ENCODE data around the gene LDLR. TPM values are rescaled to one million over a fixed set of nuclear protein-coding genes. Genes with fewer than 3 reads are reported as not detected.
"Not testable (repeated sequence)": the region's sequence is repeated elsewhere in the genome, so short reads cannot be mapped to it uniquely, and the experiment has no call there.

Gene LDLR
- total RNA-seq, 1 experiment from 2014 or later: 32.0 TPM

DNA sequence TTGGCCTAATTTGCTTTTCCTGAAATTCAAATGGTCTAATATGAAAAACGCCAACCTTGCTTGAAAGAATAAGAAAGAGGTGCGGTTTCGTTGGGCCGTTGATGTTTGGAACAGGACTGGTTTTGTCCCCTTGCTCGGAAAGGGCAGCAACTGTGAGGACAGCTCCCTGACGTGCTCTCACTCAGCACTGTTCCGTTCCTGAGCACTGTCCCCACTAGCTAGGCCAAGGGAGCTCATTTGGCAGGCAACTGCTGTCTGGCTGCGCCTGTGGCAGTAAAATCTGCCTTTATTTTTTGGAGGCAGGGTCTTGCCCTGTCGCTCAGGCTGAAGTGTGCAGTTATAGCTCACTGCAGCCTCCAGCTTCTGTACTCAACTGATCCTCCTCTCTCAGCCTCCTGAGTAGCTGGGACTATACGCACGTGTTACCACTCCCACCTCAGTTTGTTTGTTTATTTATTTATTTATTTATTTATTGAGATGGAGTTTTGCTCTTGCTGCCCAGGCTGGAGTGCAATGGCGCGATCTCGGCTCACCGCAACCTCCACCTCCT, 4.5 kb downstream of the LDLR start:
- no peaks in the 10 kb centered on the region for H3K27me3 ChIP-seq
- DNase-seq: no peak
- no peaks in the 10 kb centered on the region; the same call in 1 of the 2 replicates for H3K9me3 ChIP-seq
- H3K36me3 ChIP-seq: peaks cover 72% of the 10 kb centered on the region
- no peak overlapping the region for H3K4me3 ChIP-seq

DNA sequence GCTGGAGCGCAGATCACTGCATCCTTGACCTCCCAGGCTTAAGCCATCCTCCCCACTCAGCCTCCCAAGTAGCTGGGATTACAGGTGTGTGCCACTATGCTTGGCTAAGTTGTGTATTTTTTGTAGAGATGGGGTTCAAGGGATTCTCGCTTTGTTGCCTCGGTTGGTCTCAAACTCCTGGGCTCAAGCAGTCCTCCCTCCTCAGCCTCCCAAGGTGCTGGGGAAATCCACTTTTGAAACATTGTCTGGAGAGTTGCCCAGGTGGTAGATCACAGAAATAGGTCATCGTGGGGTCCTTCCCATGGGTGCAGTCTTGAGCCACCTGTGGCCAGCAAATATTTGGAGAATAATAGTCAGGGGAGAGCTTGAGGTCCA, 5.2 kb downstream of the LDLR start:
- peaks cover 78% of the 10 kb centered on the region for H3K36me3 ChIP-seq
- no peak overlapping the region for H3K4me3 ChIP-seq
- H3K9me3 ChIP-seq: no peaks in the 10 kb centered on the region; the same call in 1 of the 2 replicates

GRCh38 chr19:11096210-11096841, 7.1 kb downstream of the LDLR start:
- Histone ChIP-seq H3K4me3 (no peak overlapping the region), H3K36me3 (peaks cover 81% of the 10 kb centered on the region), H3K27me3 (no peaks in the 10 kb centered on the region), H3K9me3 (no peaks in the 10 kb centered on the region; the same call in 1 of the 2 replicates)
- DNase-seq: peak; percentile 97

More for the DNA sequence above, 5.2 kb downstream of the LDLR start:
- no peak for DNase-seq
- H3K27me3 ChIP-seq: no peaks in the 10 kb centered on the region

GRCh38 chr19:11097367-11097766, 8.1 kb downstream of the LDLR start:
- not testable (repeated sequence) for DNase-seq, H3K4me3 ChIP-seq, H3K27me3 ChIP-seq, H3K9me3 ChIP-seq
- peaks cover 80% of the 10 kb centered on the region for H3K36me3 ChIP-seq

DNA sequence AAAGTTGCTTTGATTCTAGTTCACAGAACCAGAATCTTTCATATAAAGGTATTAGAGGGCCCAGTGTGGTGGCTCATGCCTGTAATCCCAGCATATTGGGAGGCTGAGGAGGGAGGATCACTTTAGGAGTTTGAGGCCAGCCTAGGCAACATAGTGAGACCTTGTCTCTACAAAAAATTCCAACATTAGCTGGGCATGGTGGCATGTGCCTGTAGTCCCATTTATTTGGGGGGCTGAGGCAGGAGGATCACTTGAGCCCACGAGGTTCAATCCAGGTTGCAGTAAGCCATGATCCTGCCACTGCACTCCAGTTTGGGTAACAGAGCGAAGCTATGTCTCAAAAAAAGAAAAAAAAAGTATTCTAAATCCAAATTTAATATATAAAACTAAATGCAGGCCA, 9.1 kb downstream of the LDLR start:
- no peak overlapping the region for H3K4me3 ChIP-seq
- peaks cover 80% of the 10 kb centered on the region for H3K36me3 ChIP-seq
- H3K27me3 ChIP-seq: no peaks in the 10 kb centered on the region
- no peaks in the 10 kb centered on the region for H3K9me3 ChIP-seq
- no peak for DNase-seq

- Histone ChIP-seq H3K9me3 (no peaks in the 10 kb centered on the region), H3K4me3 (no peak overlapping the region), H3K27me3 (no peaks in the 10 kb centered on the region), H3K36me3 (peaks cover 79% of the 10 kb centered on the region)
- DNase-seq: no peak
These were observed 9.6 kb downstream of the LDLR start for GRCh38 chr19:11098861-11099260.

DNA sequence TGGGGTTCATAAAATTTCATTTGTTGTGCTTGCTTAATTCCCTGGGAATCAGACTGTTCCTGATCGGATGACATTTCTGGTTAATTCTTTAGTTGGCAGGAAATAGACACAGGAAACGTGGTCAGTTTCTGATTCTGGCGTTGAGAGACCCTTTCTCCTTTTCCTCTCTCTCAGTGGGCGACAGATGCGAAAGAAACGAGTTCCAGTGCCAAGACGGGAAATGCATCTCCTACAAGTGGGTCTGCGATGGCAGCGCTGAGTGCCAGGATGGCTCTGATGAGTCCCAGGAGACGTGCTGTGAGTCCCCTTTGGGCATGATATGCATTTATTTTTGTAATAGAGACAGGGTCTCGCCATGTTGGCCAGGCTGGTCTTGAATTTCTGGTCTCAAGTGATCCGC, 10.8 kb downstream of the LDLR start:
- Histone ChIP-seq H3K4me3 (no peak overlapping the region), H3K9me3 (no peaks in the 10 kb centered on the region), H3K27me3 (no peaks in the 10 kb centered on the region), H3K36me3 (peaks cover 81% of the 10 kb centered on the region)
- no peak for DNase-seq

- H3K27me3 ChIP-seq: no peaks in the 10 kb centered on the region
- H3K9me3 ChIP-seq: no peaks in the 10 kb centered on the region
- DNase-seq: no peak
- H3K4me3 ChIP-seq: no peak overlapping the region
- peaks cover 86% of the 10 kb centered on the region for H3K36me3 ChIP-seq
These were observed 11.8 kb downstream of the LDLR start for GRCh38 chr19:11101057-11101456.

DNA sequence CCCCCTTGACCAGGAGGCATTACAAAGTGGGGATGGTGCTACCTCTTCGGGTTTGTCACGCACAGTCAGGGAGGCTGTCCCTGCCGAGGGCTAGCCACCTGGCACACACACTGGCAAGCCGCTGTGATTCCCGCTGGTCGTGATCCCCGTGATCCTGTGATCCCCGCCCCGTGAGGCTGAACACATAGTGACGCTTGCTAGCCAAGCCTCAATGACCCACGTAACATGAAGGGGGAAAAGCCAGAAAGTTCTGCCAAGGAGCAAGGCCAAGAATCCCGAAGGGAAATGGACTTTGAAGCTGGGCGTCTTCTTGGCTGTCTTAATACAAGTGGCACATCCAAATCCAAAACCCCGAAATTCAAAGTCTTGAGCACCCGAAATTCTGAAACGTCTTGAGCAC, 13.7 kb downstream of the LDLR start:
- no peaks in the 10 kb centered on the region for H3K27me3 ChIP-seq
- H3K36me3 ChIP-seq: peaks cover 94% of the 10 kb centered on the region
- no peaks in the 10 kb centered on the region for H3K9me3 ChIP-seq
- no peak for DNase-seq
- no peak overlapping the region for H3K4me3 ChIP-seq

DNA sequence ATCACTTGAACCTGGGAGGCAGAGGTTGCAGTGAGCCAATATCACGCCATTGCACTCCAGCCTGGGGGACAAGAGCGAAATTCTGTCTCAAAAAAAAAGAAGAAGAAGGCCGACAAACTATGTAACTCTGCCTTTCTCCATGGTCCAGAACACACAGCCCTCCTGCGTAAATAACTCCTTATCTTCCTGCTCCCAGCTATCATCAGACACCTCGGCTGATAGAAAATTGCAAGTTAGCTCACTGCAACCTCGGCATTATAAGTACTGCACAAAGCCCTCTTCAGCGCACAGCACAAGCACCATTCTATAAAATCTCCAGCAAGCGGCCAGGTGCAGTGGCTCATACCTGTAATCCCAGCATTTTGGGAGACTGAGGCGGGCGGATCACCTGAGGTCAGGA, 14.4 kb downstream of the LDLR start:
- H3K36me3 ChIP-seq: peaks cover 94% of the 10 kb centered on the region
- H3K27me3 ChIP-seq, DNase-seq, H3K4me3 ChIP-seq, H3K9me3 ChIP-seq: not testable (repeated sequence)

GRCh38 chr19:11105014-11105636, 15.9 kb downstream of the LDLR start:
- H3K36me3 ChIP-seq: peaks cover 93% of the 10 kb centered on the region
- no peaks in the 10 kb centered on the region for H3K27me3 ChIP-seq
- H3K9me3 ChIP-seq: no peaks in the 10 kb centered on the region
- H3K4me3 ChIP-seq: no peak overlapping the region
- no peak for DNase-seq

GRCh38 chr19:11106477-11106876, 17.2 kb downstream of the LDLR start:
- DNase-seq: no peak
- no peaks in the 10 kb centered on the region for H3K27me3 ChIP-seq
- no peak overlapping the region for H3K4me3 ChIP-seq
- peaks cover 97% of the 10 kb centered on the region for H3K36me3 ChIP-seq
- H3K9me3 ChIP-seq: no peaks in the 10 kb centered on the region

- peaks cover 92% of the 10 kb centered on the region for H3K36me3 ChIP-seq
- no peak overlapping the region for H3K4me3 ChIP-seq
- H3K27me3 ChIP-seq: no peaks in the 10 kb centered on the region
- no peak for DNase-seq
- H3K9me3 ChIP-seq: no peaks in the 10 kb centered on the region
These were observed 19.5 kb downstream of the LDLR start for GRCh38 chr19:11108746-11109145.

DNA sequence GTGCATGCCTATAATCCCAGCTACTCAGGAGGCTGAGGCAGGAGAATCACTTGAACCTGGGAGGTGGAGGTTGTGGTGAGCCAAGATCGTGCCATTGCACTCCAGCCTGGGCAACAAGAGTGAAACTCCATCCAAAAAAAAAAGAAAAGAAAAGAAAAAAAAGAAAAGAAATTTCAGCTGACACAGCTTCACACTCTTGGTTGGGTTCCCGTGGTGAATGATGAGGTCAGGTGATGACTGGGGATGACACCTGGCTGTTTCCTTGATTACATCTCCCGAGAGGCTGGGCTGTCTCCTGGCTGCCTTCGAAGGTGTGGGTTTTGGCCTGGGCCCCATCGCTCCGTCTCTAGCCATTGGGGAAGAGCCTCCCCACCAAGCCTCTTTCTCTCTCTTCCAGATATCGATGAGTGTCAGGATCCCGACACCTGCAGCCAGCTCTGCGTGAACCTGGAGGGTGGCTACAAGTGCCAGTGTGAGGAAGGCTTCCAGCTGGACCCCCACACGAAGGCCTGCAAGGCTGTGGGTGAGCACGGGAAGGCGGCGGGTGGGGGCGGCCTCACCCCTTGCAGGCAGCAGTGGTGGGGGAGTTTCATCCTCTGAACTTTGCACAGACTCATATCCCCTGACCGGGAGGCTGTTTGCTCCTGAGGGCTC, 22.0 kb downstream of the LDLR start:
- no peak for DNase-seq
- Histone ChIP-seq H3K36me3 (peaks cover 90% of the 10 kb centered on the region), H3K4me3 (no peak overlapping the region), H3K27me3 (no peaks in the 10 kb centered on the region), H3K9me3 (no peaks in the 10 kb centered on the region)

DNA sequence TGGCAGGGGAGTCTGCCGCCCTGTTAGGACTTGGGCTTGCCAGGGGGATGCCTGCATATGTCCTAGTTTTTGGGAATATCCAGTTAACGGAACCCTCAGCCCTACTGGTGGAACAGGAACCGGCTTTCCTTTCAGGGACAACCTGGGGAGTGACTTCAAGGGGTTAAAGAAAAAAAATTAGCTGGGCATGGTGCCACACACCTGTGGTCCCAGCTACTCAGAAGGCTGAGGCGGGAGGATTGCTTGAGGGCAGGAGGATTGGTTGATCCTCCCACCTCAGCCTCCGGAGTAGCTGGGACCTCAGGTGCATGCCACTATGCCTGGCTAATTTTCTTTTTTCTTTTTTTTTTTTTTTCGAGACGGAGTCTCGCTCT, 22.5 kb downstream of the LDLR start:
- no peaks in the 10 kb centered on the region for H3K27me3 ChIP-seq
- H3K9me3 ChIP-seq: no peaks in the 10 kb centered on the region
- H3K4me3 ChIP-seq: no peak overlapping the region
- DNase-seq: no peak
- H3K36me3 ChIP-seq: peaks cover 90% of the 10 kb centered on the region

- no peaks in the 10 kb centered on the region for H3K27me3 ChIP-seq
- DNase-seq: no peak
- peaks cover 90% of the 10 kb centered on the region for H3K36me3 ChIP-seq
- H3K9me3 ChIP-seq: no peaks in the 10 kb centered on the region
- no peak overlapping the region for H3K4me3 ChIP-seq
These were observed 24.0 kb downstream of the LDLR start for GRCh38 chr19:11113140-11113708.

GRCh38 chr19:11115042-11115441, 25.8 kb downstream of the LDLR start:
- H3K9me3 ChIP-seq: no peaks in the 10 kb centered on the region
- H3K36me3 ChIP-seq: peaks cover 89% of the 10 kb centered on the region
- no peak overlapping the region for H3K4me3 ChIP-seq
- H3K27me3 ChIP-seq: no peaks in the 10 kb centered on the region
- DNase-seq: no peak
